Endothelial cell of umbilical vein (primary cell): ENCODE data around the gene LDLRAD3.

ENCODE experiments used
- POLR2A ChIP-seq: IDR thresholded peaks from 2 replicates; pipeline ENCODE4 v1.6.1; 2012; ENCODE audit warnings: low read depth, mild to moderate bottlenecking, control low read depth, low read length
- POLR2AphosphoS5 ChIP-seq: IDR thresholded peaks from 2 replicates; pipeline ENCODE4 v1.6.1; 2012; ENCODE audit warnings: low read depth, mild to moderate bottlenecking, control low read depth, low read length, moderate library complexity; ENCODE audit not compliant: insufficient read depth
- TF ChIP-seq, protein P1 (sequence below), 2 donors: IDR thresholded peaks; 1 replicate in 1 of 2; 2 replicates in 1 of 2; pipeline ENCODE4 v1.5.1; 2011; ENCODE audit warnings: low read length in 2 of 2, mild to moderate bottlenecking in 2 of 2, moderate library complexity in 2 of 2, control low read depth in 1 of 2, inconsistent platforms in 1 of 2, low read depth in 1 of 2; ENCODE audit not compliant: insufficient read depth in 1 of 2; ENCODE audit errors: extremely low read depth in 1 of 2

DNA sequence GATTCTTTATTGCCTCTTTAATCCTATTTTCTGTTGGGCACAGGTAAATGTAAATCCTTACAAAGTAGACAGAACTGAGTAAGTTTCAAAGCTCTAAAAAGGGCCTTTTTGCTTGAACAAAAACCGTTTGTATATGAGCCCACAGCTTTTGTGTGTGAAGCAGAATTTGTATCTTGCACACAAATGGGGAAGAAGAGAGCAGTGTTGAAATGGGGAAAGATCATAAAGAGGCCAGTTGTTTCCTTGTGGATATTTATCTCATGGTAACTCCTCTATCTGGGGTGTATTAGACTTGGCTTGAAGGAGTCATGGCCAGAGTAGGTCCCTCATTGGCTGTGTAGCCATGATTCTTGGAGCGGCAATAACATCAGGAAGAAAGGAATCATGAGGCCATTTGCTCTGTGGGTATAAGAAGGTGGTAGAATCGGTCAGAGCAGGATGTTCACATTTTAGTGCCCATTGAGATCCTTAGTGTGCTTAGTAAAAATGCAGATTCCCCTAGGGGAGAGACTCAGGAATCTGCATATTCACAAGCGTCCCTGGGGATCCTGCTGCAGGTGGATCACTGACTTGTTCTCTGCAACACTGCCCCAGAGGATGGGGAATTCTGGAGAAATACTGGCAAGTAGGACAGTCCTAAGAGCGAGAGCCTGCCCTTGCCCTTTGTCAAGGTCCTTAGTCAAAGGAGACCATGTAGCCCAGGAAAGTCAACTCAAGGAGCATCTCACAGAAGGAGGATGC is 126.5 kb downstream of the LDLRAD3 start:
- TF ChIP-seq POLR2A (no peak), POLR2AphosphoS5 (no peak)
- TF ChIP-seq, protein P1, sequence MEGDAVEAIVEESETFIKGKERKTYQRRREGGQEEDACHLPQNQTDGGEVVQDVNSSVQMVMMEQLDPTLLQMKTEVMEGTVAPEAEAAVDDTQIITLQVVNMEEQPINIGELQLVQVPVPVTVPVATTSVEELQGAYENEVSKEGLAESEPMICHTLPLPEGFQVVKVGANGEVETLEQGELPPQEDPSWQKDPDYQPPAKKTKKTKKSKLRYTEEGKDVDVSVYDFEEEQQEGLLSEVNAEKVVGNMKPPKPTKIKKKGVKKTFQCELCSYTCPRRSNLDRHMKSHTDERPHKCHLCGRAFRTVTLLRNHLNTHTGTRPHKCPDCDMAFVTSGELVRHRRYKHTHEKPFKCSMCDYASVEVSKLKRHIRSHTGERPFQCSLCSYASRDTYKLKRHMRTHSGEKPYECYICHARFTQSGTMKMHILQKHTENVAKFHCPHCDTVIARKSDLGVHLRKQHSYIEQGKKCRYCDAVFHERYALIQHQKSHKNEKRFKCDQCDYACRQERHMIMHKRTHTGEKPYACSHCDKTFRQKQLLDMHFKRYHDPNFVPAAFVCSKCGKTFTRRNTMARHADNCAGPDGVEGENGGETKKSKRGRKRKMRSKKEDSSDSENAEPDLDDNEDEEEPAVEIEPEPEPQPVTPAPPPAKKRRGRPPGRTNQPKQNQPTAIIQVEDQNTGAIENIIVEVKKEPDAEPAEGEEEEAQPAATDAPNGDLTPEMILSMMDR (IDR thresholded peaks at IDR 0.05; ENCODE audit: extremely low read depth in 1 of 2, insufficient read depth in 1 of 2, low read depth in 1 of 2, low read length in 2 of 2) = no peak
